ENCODE results near the gene HSD17B2.

Gene HSD17B2

GRCh38 chr16:82146556-82146955 lies 111.5 kb downstream of the HSD17B2 start:
- no peak overlapping the region for H3K27ac ChIP-seq
- no peak for DNase-seq (ENCODE audit: low spot score)
- no peak for TF ChIP-seq CTCF (IDR thresholded peaks at IDR 0.05)
- H3K4me3 ChIP-seq, result no peak overlapping the region

GRCh38 chr16:82146957-82147356 lies 111.9 kb downstream of the HSD17B2 start:
- TF ChIP-seq CTCF (IDR thresholded peaks at IDR 0.05), result no peak
- DNase-seq (ENCODE audit: low spot score), result no peak
- Histone ChIP-seq H3K27ac (no peak overlapping the region), H3K4me3 (no peak overlapping the region)

GRCh38 chr16:82147546-82147945 lies 112.5 kb downstream of the HSD17B2 start:
- DNase-seq (ENCODE audit: low spot score), result no peak
- no peak for TF ChIP-seq CTCF (IDR thresholded peaks at IDR 0.05)
- Histone ChIP-seq H3K27ac (no peak overlapping the region), H3K4me3 (no peak overlapping the region)
